ENCODE results near the gene CSNK1E. TPM values are rescaled to one million over a fixed set of nuclear protein-coding genes. Genes with fewer than 3 reads are reported as not detected.

CSNK1E gene
- total RNA-seq, 1 donor from 2014 or later = 154 TPM

- no peak overlapping the region for H3K27ac Mint-ChIP-seq
Measured at GRCh38 chr22:38258895-38259294, 58.3 kb downstream of the CSNK1E start.

GRCh38 chr22:38257650-38258250, 59.5 kb downstream of the CSNK1E start:
- Mint-ChIP-seq H3K27me3 (ENCODE audit: insufficient read depth) (no peaks in the 10 kb centered on the region), H3K4me3 (no peak overlapping the region), H3K27ac (no peak overlapping the region), H3K4me1 (ENCODE audit: low read depth) (peaks cover 9% of the 10 kb centered on the region), H3K36me3 (ENCODE audit: low read depth) (no peaks in the 10 kb centered on the region), H3K9me3 (no peaks in the 10 kb centered on the region)
- intact Hi-C loops (cut with micrococcal nuclease) = no loop called here
- DNase-seq (ENCODE audit: low spot score) = no peak

More at GRCh38 chr22:38258895-38259294, 58.3 kb downstream of the CSNK1E start:
- H3K9me3 Mint-ChIP-seq = no peaks in the 10 kb centered on the region
- peaks cover 9% of the 10 kb centered on the region for H3K4me1 Mint-ChIP-seq (ENCODE audit: low read depth)
- no peaks in the 10 kb centered on the region for H3K27me3 Mint-ChIP-seq (ENCODE audit: insufficient read depth)
- intact Hi-C loops (cut with micrococcal nuclease) = no loop called here
- H3K36me3 Mint-ChIP-seq (ENCODE audit: low read depth) = peaks cover 4% of the 10 kb centered on the region
- no peak overlapping the region for H3K4me3 Mint-ChIP-seq
- no peak for DNase-seq (ENCODE audit: low spot score)

- H3K27me3 Mint-ChIP-seq (ENCODE audit: insufficient read depth) = no peaks in the 10 kb centered on the region
- H3K27ac Mint-ChIP-seq = no peak overlapping the region
- intact Hi-C loops (cut with micrococcal nuclease) = no loop called here
- no peaks in the 10 kb centered on the region for H3K9me3 Mint-ChIP-seq
- no peak overlapping the region for H3K4me3 Mint-ChIP-seq
- no peak for DNase-seq (ENCODE audit: low spot score)
- H3K36me3 Mint-ChIP-seq (ENCODE audit: low read depth) = no peaks in the 10 kb centered on the region
- H3K4me1 Mint-ChIP-seq (ENCODE audit: low read depth) = peaks cover 6% of the 10 kb centered on the region
Measured at GRCh38 chr22:38257181-38257580, 60.1 kb downstream of the CSNK1E start.

- intact Hi-C loops (cut with micrococcal nuclease) = no loop called here
- Mint-ChIP-seq H3K4me3 (no peak overlapping the region), H3K36me3 (ENCODE audit: low read depth) (no peaks in the 10 kb centered on the region), H3K4me1 (ENCODE audit: low read depth) (no peaks in the 10 kb centered on the region), H3K27me3 (ENCODE audit: insufficient read depth) (no peaks in the 10 kb centered on the region), H3K9me3 (no peaks in the 10 kb centered on the region), H3K27ac (no peak overlapping the region)
- no peak for DNase-seq (ENCODE audit: low spot score)
Measured at GRCh38 chr22:38255697-38256096, 61.5 kb downstream of the CSNK1E start.

GRCh38 chr22:38251341-38251692, 65.9 kb downstream of the CSNK1E start:
- no peak for DNase-seq (ENCODE audit: low spot score)
- Mint-ChIP-seq H3K4me1 (ENCODE audit: low read depth) (no peaks in the 10 kb centered on the region), H3K27me3 (ENCODE audit: insufficient read depth) (no peaks in the 10 kb centered on the region), H3K9me3 (no peaks in the 10 kb centered on the region), H3K27ac (no peak overlapping the region), H3K36me3 (ENCODE audit: low read depth) (no peaks in the 10 kb centered on the region), H3K4me3 (no peak overlapping the region)
- intact Hi-C loops (cut with micrococcal nuclease) = no loop called here

- intact Hi-C loops (cut with micrococcal nuclease) = no loop called here
- Mint-ChIP-seq H3K4me1 (ENCODE audit: low read depth) (no peaks in the 10 kb centered on the region), H3K27ac (no peak overlapping the region), H3K27me3 (ENCODE audit: insufficient read depth) (no peaks in the 10 kb centered on the region), H3K36me3 (ENCODE audit: low read depth) (no peaks in the 10 kb centered on the region), H3K9me3 (no peaks in the 10 kb centered on the region), H3K4me3 (no peak overlapping the region)
- no peak for DNase-seq (ENCODE audit: low spot score)
Measured at GRCh38 chr22:38250643-38251340, 66.4 kb downstream of the CSNK1E start.

GRCh38 chr22:38249803-38250642, 67.2 kb downstream of the CSNK1E start:
- intact Hi-C loops (cut with micrococcal nuclease) = no loop called here
- no peak for DNase-seq (ENCODE audit: low spot score)
- Mint-ChIP-seq H3K4me1 (ENCODE audit: low read depth) (no peaks in the 10 kb centered on the region), H3K36me3 (ENCODE audit: low read depth) (no peaks in the 10 kb centered on the region), H3K9me3 (no peaks in the 10 kb centered on the region), H3K4me3 (no peak overlapping the region), H3K27me3 (ENCODE audit: insufficient read depth) (no peaks in the 10 kb centered on the region), H3K27ac (no peak overlapping the region)

- Mint-ChIP-seq H3K4me1 (ENCODE audit: low read depth) (no peaks in the 10 kb centered on the region), H3K9me3 (no peaks in the 10 kb centered on the region)
- intact Hi-C loops (cut with micrococcal nuclease) = no loop called here
Measured at GRCh38 chr22:38249301-38249700, 67.9 kb downstream of the CSNK1E start.

GRCh38 chr22:38248280-38248679, 69.0 kb downstream of the CSNK1E start:
- H3K36me3 Mint-ChIP-seq (ENCODE audit: low read depth) = peaks cover 4% of the 10 kb centered on the region
- H3K4me1 Mint-ChIP-seq (ENCODE audit: low read depth) = no peaks in the 10 kb centered on the region
- intact Hi-C loops (cut with micrococcal nuclease) = no loop called here
- H3K27me3 Mint-ChIP-seq (ENCODE audit: insufficient read depth) = no peaks in the 10 kb centered on the region
- H3K27ac Mint-ChIP-seq = no peak overlapping the region
- H3K9me3 Mint-ChIP-seq = no peaks in the 10 kb centered on the region
- DNase-seq (ENCODE audit: low spot score) = no peak
- no peak overlapping the region for H3K4me3 Mint-ChIP-seq

More at GRCh38 chr22:38249301-38249700, 67.9 kb downstream of the CSNK1E start:
- Mint-ChIP-seq H3K27ac (no peak overlapping the region), H3K36me3 (ENCODE audit: low read depth) (no peaks in the 10 kb centered on the region), H3K27me3 (ENCODE audit: insufficient read depth) (no peaks in the 10 kb centered on the region), H3K4me3 (no peak overlapping the region)
- DNase-seq (ENCODE audit: low spot score) = no peak

GRCh38 chr22:38247713-38248112, 69.5 kb downstream of the CSNK1E start:
- Mint-ChIP-seq H3K27ac (no peak overlapping the region), H3K9me3 (no peaks in the 10 kb centered on the region)
- intact Hi-C loops (cut with micrococcal nuclease) = no loop called here

GRCh38 chr22:38246692-38247091, 70.5 kb downstream of the CSNK1E start:
- no peak overlapping the region for H3K27ac Mint-ChIP-seq
- no peaks in the 10 kb centered on the region for H3K4me1 Mint-ChIP-seq (ENCODE audit: low read depth)
- no peaks in the 10 kb centered on the region for H3K9me3 Mint-ChIP-seq
- no peak for DNase-seq (ENCODE audit: low spot score)
- H3K36me3 Mint-ChIP-seq (ENCODE audit: low read depth) = peaks cover 4% of the 10 kb centered on the region
- H3K4me3 Mint-ChIP-seq = no peak overlapping the region
- intact Hi-C loops (cut with micrococcal nuclease) = no loop called here
- H3K27me3 Mint-ChIP-seq (ENCODE audit: insufficient read depth) = no peaks in the 10 kb centered on the region

More at GRCh38 chr22:38247713-38248112, 69.5 kb downstream of the CSNK1E start:
- Mint-ChIP-seq H3K4me3 (no peak overlapping the region), H3K36me3 (ENCODE audit: low read depth) (peaks cover 4% of the 10 kb centered on the region), H3K27me3 (ENCODE audit: insufficient read depth) (no peaks in the 10 kb centered on the region), H3K4me1 (ENCODE audit: low read depth) (no peaks in the 10 kb centered on the region)
- DNase-seq (ENCODE audit: low spot score) = no peak

- H3K36me3 Mint-ChIP-seq (ENCODE audit: low read depth) = peaks cover 4% of the 10 kb centered on the region
- no peak overlapping the region for H3K27ac Mint-ChIP-seq
- no peak overlapping the region for H3K4me3 Mint-ChIP-seq
- no peaks in the 10 kb centered on the region for H3K27me3 Mint-ChIP-seq (ENCODE audit: insufficient read depth)
- no peak for DNase-seq (ENCODE audit: low spot score)
- intact Hi-C loops (cut with micrococcal nuclease) = no loop called here
- no peaks in the 10 kb centered on the region for H3K4me1 Mint-ChIP-seq (ENCODE audit: low read depth)
- no peaks in the 10 kb centered on the region for H3K9me3 Mint-ChIP-seq
Measured at GRCh38 chr22:38246046-38246658, 71.1 kb downstream of the CSNK1E start.

GRCh38 chr22:38244106-38244505, 73.1 kb downstream of the CSNK1E start:
- Mint-ChIP-seq H3K9me3 (no peaks in the 10 kb centered on the region), H3K27me3 (ENCODE audit: insufficient read depth) (no peaks in the 10 kb centered on the region), H3K27ac (no peak overlapping the region), H3K4me3 (no peak overlapping the region), H3K4me1 (ENCODE audit: low read depth) (no peaks in the 10 kb centered on the region), H3K36me3 (ENCODE audit: low read depth) (peaks cover 9% of the 10 kb centered on the region)
- DNase-seq (ENCODE audit: low spot score) = no peak
- intact Hi-C loops (cut with micrococcal nuclease) = no loop called here

Measured in activated T-helper 1 cell treated with anti-CD3 and anti-CD28 coated beads, Interleukin-12 subunit alpha, Interleukin-12 subunit beta, Interleukin-2, Interleukin-4 antibody, amounts not matched to agents 30 ng/mL and 10 ng/mL and 1 ng/mL, durations not matched to agents 14 hours and 24 hours and 36 hours (primary cell).